AG04450 (cell line): Measurements from ENCODE around the gene ST6GAL1. TPM values are rescaled to one million over a fixed set of nuclear protein-coding genes. Genes with fewer than 3 reads are reported as not detected.
"Not testable (repeated sequence)": the region's sequence is repeated elsewhere in the genome, so short reads cannot be mapped to it uniquely, and the experiment has no call there.

ENCODE experiments used
- CTCF ChIA-PET: fragments of 300-600, 350-600 bp; formaldehyde crosslinking; extraction: SDS; loops from one replicate; lab custom pipeline; 2022; ENCODE audit warnings: antibody characterized with exemption, inconsistent platforms; lab: Charles Lee
- POLR2A ChIA-PET: fragments of 350-600 bp; formaldehyde crosslinking; extraction: SDS; loops from one replicate; lab custom pipeline; 2021; ENCODE audit warnings: antibody characterized with exemption, inconsistent platforms; lab: Yijun Ruan, JAX
- DNase-seq: peaks from one replicate; pipeline ENCODE4 v3.0.0-alpha.2; 2011; ENCODE audit warnings: low read depth, low spot score
- H3K27ac ChIP-seq: one replicate; pipeline ENCODE4 v1.5.1; 2012; ENCODE audit warnings: low read depth, low read length, control low read depth
- H3K27me3 ChIP-seq: one replicate; pipeline ENCODE4 v1.6.0; 2012; ENCODE audit warnings: low read length; ENCODE audit not compliant: control insufficient read depth, insufficient read depth
- H3K4me3 ChIP-seq: 2 replicates; pipeline ENCODE4 v1.5.1; 2011; ENCODE audit warnings: mild to moderate bottlenecking, low read depth, low read length, control low read depth
- H3K9me3 ChIP-seq: 2 replicates; pipeline ENCODE4 v1.5.1; 2012; ENCODE audit warnings: low read length; ENCODE audit not compliant: control insufficient read depth, insufficient read depth
- CTCF ChIP-seq: IDR thresholded peaks from 2 replicates; pipeline ENCODE4 v1.5.1; 2011; ENCODE audit warnings: low read depth, low read length, control low read depth, inconsistent platforms
- polyA plus RNA-seq: library from polyadenylated mRNA; depleted of rRNA; stranded (reverse); fragments of >200 nt; gene quantifications from 2 replicates; pipeline ENCODE4 v1.2.3, GENCODE V29; 2011

ST6GAL1 gene
- polyA plus RNA-seq, 1 experiment: 11.8 TPM

GRCh38 chr3:187049462-187050101, 119.3 kb downstream of the ST6GAL1 start:
- Histone ChIP-seq H3K9me3 (no peaks in the 10 kb centered on the region), H3K27me3 (no peaks in the 10 kb centered on the region), H3K27ac (no peak overlapping the region), H3K4me3 (no peak overlapping the region)
- ChIA-PET CTCF (interaction anchor here (0.7 kb wide), 1 partner anchor 63 kb away, joined by 3 read pairs; no protein-coding TSS in a partner anchor), POLR2A (no interaction called here)
- DNase-seq: no peak
- no peak for TF ChIP-seq CTCF

- no peak for TF ChIP-seq CTCF
- CTCF ChIA-PET: interaction anchor here (1.0 kb wide), 1 partner anchor 62 kb away, joined by 5 read pairs; no protein-coding TSS in a partner anchor
- Histone ChIP-seq H3K27ac (no peak overlapping the region), H3K27me3 (no peaks in the 10 kb centered on the region), H3K9me3 (no peaks in the 10 kb centered on the region), H3K4me3 (no peak overlapping the region)
- POLR2A ChIA-PET: no interaction called here
- no peak for DNase-seq
These were observed 120.7 kb downstream of the ST6GAL1 start for GRCh38 chr3:187051066-187051465.

- Histone ChIP-seq H3K27me3 (no peaks in the 10 kb centered on the region), H3K9me3 (no peaks in the 10 kb centered on the region), H3K4me3 (no peak overlapping the region), H3K27ac (no peak overlapping the region)
- CTCF ChIA-PET: no interaction called here
- POLR2A ChIA-PET: no interaction called here
- no peak for TF ChIP-seq CTCF
- DNase-seq: no peak
These were observed 121.5 kb downstream of the ST6GAL1 start for GRCh38 chr3:187051724-187052366.

- H3K27ac ChIP-seq, POLR2A ChIA-PET, H3K9me3 ChIP-seq, DNase-seq, H3K27me3 ChIP-seq, H3K4me3 ChIP-seq, CTCF ChIA-PET: not testable (repeated sequence)
These were observed 122.1 kb downstream of the ST6GAL1 start for GRCh38 chr3:187052427-187052826.

- H3K4me3 ChIP-seq, H3K27ac ChIP-seq, H3K27me3 ChIP-seq, POLR2A ChIA-PET, DNase-seq, H3K9me3 ChIP-seq: not testable (repeated sequence)
- CTCF ChIA-PET: interaction anchor here (0.6 to 1.0 kb wide), 2 partner anchors 39 to 247 kb away, joined by 4 to 5 read pairs; no protein-coding TSS in a partner anchor
These were observed 124.1 kb downstream of the ST6GAL1 start for GRCh38 chr3:187054433-187054832.

- H3K9me3 ChIP-seq, POLR2A ChIA-PET, H3K27me3 ChIP-seq, CTCF ChIA-PET, DNase-seq, H3K27ac ChIP-seq, H3K4me3 ChIP-seq: not testable (repeated sequence)
These were observed 127.5 kb downstream of the ST6GAL1 start for GRCh38 chr3:187057803-187058202.
